ENCODE measurements around the gene SSUH2.

Gene SSUH2

GRCh38 chr3:8599146-8599545, 45.5 kb downstream of the SSUH2 start:
- Histone ChIP-seq H3K36me3 (no peaks in the 10 kb centered on the region), H3K27ac (no peak overlapping the region), H3K27me3 (no peaks in the 10 kb centered on the region), H3K4me3 (no peak overlapping the region), H3K9me3 (no peaks in the 10 kb centered on the region), H3K4me1 (peaks cover 0 to 12% (median 8%) of the 10 kb centered on the region in 4 donors)
- no peak for DNase-seq
- intact Hi-C loops (cut with DNase I; ENCODE audit: low total_unique reads) = no loop called here
- TF ChIP-seq CTCF (IDR thresholded peaks at IDR 0.05) = no peak

GRCh38 chr3:8597219-8597853, 47.3 kb downstream of the SSUH2 start:
- intact Hi-C loops (cut with DNase I; ENCODE audit: low total_unique reads) = no loop called here

GRCh38 chr3:8596321-8597218, 48.0 kb downstream of the SSUH2 start:
- no peak overlapping the region for H3K27ac ChIP-seq
- TF ChIP-seq CTCF (IDR thresholded peaks at IDR 0.05) = no peak
- H3K27me3 ChIP-seq = no peaks in the 10 kb centered on the region
- no peaks in the 10 kb centered on the region for H3K36me3 ChIP-seq
- H3K4me1 ChIP-seq = peaks cover 0 to 19% (median 11%) of the 10 kb centered on the region in 4 donors
- intact Hi-C loops (cut with DNase I; ENCODE audit: low total_unique reads) = no loop called here
- H3K9me3 ChIP-seq = no peaks in the 10 kb centered on the region
- no peak for DNase-seq
- H3K4me3 ChIP-seq = no peak overlapping the region

More at GRCh38 chr3:8597219-8597853, 47.3 kb downstream of the SSUH2 start:
- Histone ChIP-seq H3K4me1 (peaks cover 0 to 15% (median 11%) of the 10 kb centered on the region in 4 donors), H3K4me3 (no peak overlapping the region), H3K27ac (no peak overlapping the region), H3K27me3 (no peaks in the 10 kb centered on the region), H3K9me3 (no peaks in the 10 kb centered on the region), H3K36me3 (no peaks in the 10 kb centered on the region)
- TF ChIP-seq CTCF (IDR thresholded peaks at IDR 0.05) = no peak
- DNase-seq = no peak

- no peak for TF ChIP-seq CTCF (IDR thresholded peaks at IDR 0.05)
- Histone ChIP-seq H3K4me1 (peaks cover 0 to 19% (median 11%) of the 10 kb centered on the region in 4 donors), H3K36me3 (no peaks in the 10 kb centered on the region), H3K27ac (no peak overlapping the region), H3K27me3 (no peaks in the 10 kb centered on the region), H3K9me3 (no peaks in the 10 kb centered on the region), H3K4me3 (no peak overlapping the region)
- intact Hi-C loops (cut with DNase I; ENCODE audit: low total_unique reads) = no loop called here
- DNase-seq = no peak
Observed at GRCh38 chr3:8595695-8596115, 48.9 kb downstream of the SSUH2 start.

- H3K4me3 ChIP-seq = no peak overlapping the region
- peaks cover 0 to 19% (median 11%) of the 10 kb centered on the region in 4 donors for H3K4me1 ChIP-seq
- no peak overlapping the region for H3K27ac ChIP-seq
- no peak for DNase-seq
- no peaks in the 10 kb centered on the region for H3K27me3 ChIP-seq
- H3K36me3 ChIP-seq = no peaks in the 10 kb centered on the region
- intact Hi-C loops (cut with DNase I; ENCODE audit: low total_unique reads) = no loop called here
- H3K9me3 ChIP-seq = no peaks in the 10 kb centered on the region
- TF ChIP-seq CTCF (IDR thresholded peaks at IDR 0.05) = no peak
Observed at GRCh38 chr3:8595252-8595651, 49.3 kb downstream of the SSUH2 start.
